PC-3 (cell line): ENCODE results near the gene RPS25. TPM values are rescaled to one million over a fixed set of nuclear protein-coding genes. Genes with fewer than 3 reads are reported as not detected.

ENCODE experiments used
- ATAC-seq: fragments of 200-7000 bp; cut with Tn5 transposase; 2 replicates; pipeline ENCODE4 v1.9.1; 2020; ENCODE audit warnings: mild to moderate bottlenecking, moderate library complexity
- BruUV-seq: library from RNA; stranded (reverse); fragments of 400-500 nt; replicated peaks from 2 replicates; lab custom pipeline; 2021; lab: Mats Ljungman, UMichigan
- CTCF ChIA-PET: fragments of 300-600 bp; sonication (Branson Sonifier 250); formaldehyde crosslinking; loops from one replicate; lab custom pipeline; 2022; ENCODE audit warnings: antibody characterized with exemption; lab: Charles Lee
- POLR2A ChIA-PET: fragments of 300-600 bp; sonication (Branson Sonifier 250); formaldehyde crosslinking; loops from one replicate; lab custom pipeline; 2022; ENCODE audit warnings: antibody characterized with exemption; ENCODE audit not compliant: unreplicated experiment; lab: Charles Lee
- DNase-seq: peaks from one replicate; pipeline ENCODE4 v3.0.0-alpha.2; 2015
- H2AFZ ChIP-seq: fragments of 300-600 bp; sonication (generic); 2 replicates; pipeline ENCODE4 v1.6.0; 2016; ENCODE audit warnings: antibody characterized with exemption, low read length
- H3F3A ChIP-seq: fragments of 300-600 bp; sonication (generic); one replicate; pipeline ENCODE4 v1.6.0; 2017; ENCODE audit warnings: antibody characterized with exemption, low read length, control low read depth, mild to moderate bottlenecking; ENCODE audit not compliant: unreplicated experiment
- H3K27ac ChIP-seq: fragments of 300-600 bp; sonication (generic); 2 replicates; pipeline ENCODE4 v1.5.1; 2016; ENCODE audit warnings: mild to moderate bottlenecking, low read length
- H3K27me3 ChIP-seq: fragments of 300-600 bp; sonication (generic); 2 replicates; pipeline ENCODE4 v1.6.1; 2016; ENCODE audit warnings: low read length, mixed read lengths
- H3K36me3 ChIP-seq: fragments of 300-600 bp; sonication (generic); 2 replicates; pipeline ENCODE4 v1.6.1; 2016; ENCODE audit warnings: low read depth, mixed run types, low read length, mixed read lengths
- H3K4me1 ChIP-seq: fragments of 300-600 bp; sonication (generic); 2 replicates; pipeline ENCODE4 v1.5.1; 2016; ENCODE audit warnings: low read length; ENCODE audit not compliant: insufficient read depth
- H3K4me2 ChIP-seq: fragments of 300-600 bp; sonication (generic); 2 replicates; pipeline ENCODE4 v1.6.0; 2016; ENCODE audit warnings: low read length
- H3K4me3 ChIP-seq: fragments of 300-600 bp; sonication (generic); 2 replicates; pipeline ENCODE4 v1.5.1; 2016; ENCODE audit warnings: mild to moderate bottlenecking, low read length, mixed read lengths
- H3K79me2 ChIP-seq: fragments of 300-600 bp; sonication (generic); 2 replicates; pipeline ENCODE4 v1.6.1; 2017; ENCODE audit warnings: low read length, mixed read lengths
- H3K9ac ChIP-seq: fragments of 300-600 bp; sonication (generic); 2 replicates; pipeline ENCODE4 v1.6.0; 2016; ENCODE audit warnings: mild to moderate bottlenecking, low read length
- H3K9me2 ChIP-seq: fragments of 300-600 bp; sonication (generic); replicated peaks from 2 replicates; pipeline ENCODE4 v1.6.1; 2016; ENCODE audit warnings: mixed run types, low read length, mixed read lengths
- H3K9me3 ChIP-seq: fragments of 300-600 bp; sonication (generic); 2 replicates; pipeline ENCODE4 v1.6.1; 2016; ENCODE audit warnings: low read length, mixed read lengths
- H4K20me1 ChIP-seq: fragments of 300-600 bp; sonication (generic); 2 replicates; pipeline ENCODE4 v1.6.1; 2016; ENCODE audit warnings: low read length, mixed read lengths
- CTCF ChIP-seq: fragments of 300-600 bp; sonication (generic); conservative IDR thresholded peaks from 2 replicates; pipeline ENCODE4 v1.5.1; 2017; ENCODE audit warnings: antibody characterized with exemption, low read depth, mild to moderate bottlenecking, low read length
- EZH2 ChIP-seq: fragments of 300-600 bp; sonication (generic); IDR thresholded peaks from one replicate; pipeline ENCODE4 v1.6.1; 2017; ENCODE audit warnings: antibody characterized with exemption, mild to moderate bottlenecking, low read length; ENCODE audit not compliant: unreplicated experiment
- EZH2phosphoT487 ChIP-seq: fragments of 300-600 bp; sonication (generic); IDR thresholded peaks from 2 replicates; pipeline ENCODE4 v1.6.1; 2018; ENCODE audit warnings: mild to moderate bottlenecking, antibody characterized with exemption, low read length, borderline replicate concordance
- intact Hi-C: fragments of 100-400 bp; cut with micrococcal nuclease; formaldehyde crosslinking; loops from 2 replicates; pipeline ENCODE4 v1.9.0; 2023
- total RNA-seq: library from RNA; depleted of rRNA; stranded (reverse); fragments of >200 nt; gene quantifications from 2 replicates; pipeline ENCODE4 v1.2.3, GENCODE V29; 2014

Gene RPS25
- total RNA-seq, 1 experiment from 2014 or later: 931 TPM

DNA sequence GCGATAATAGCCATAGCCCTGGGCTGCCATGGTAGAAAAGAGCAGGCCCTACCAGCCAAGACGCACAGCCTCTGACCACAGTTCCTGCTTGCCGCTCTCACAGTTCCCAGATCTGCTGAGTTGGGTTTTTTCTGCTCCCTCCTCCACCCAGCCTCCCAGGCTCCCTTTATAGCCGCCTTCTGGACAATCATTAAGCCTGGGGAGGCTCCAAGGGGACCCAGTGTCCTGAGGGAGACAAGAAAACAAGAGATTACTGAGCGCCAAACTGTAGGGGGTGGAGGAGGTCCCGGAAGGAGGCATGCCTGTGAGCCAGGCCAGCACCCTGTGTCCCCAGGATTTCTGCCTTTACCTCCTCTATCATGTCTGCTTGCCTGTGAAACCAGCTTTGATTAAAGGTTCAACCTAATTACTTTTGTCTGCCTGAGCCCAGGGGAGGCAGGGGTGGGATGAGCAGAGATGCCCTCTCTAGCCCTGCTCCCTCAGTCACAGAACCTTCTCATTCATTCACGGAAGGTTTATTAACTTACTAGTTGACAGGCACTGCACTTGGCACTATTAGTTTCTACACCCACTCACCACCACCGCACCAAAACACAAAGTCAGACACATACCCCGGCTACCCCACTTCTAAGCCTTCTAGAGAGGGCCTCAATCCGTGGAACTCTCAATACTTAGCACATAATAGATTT is 11.3 kb upstream of the RPS25 start:
- TSS peak; percentile 55 for BruUV-seq
- ATAC-seq (peak; percentile 2; the same call in 1 of the 2 replicates), DNase-seq (peak; percentile 16)
- Histone ChIP-seq H3K4me3 (peak overlapping the region; percentile 96), H3F3A (no peaks in the 10 kb centered on the region), H3K27ac (no peak overlapping the region), H3K9ac (peak overlapping the region; percentile 91), H3K79me2 (peaks cover 27% of the 10 kb centered on the region), H3K27me3 (no peaks in the 10 kb centered on the region), H4K20me1 (no peaks in the 10 kb centered on the region), H3K36me3 (peaks cover 10% of the 10 kb centered on the region; the same call in 1 of the 2 replicates), H2AFZ (peak overlapping the region; percentile 99), H3K4me2 (peak overlapping the region; percentile 99), H3K9me2 (no peaks in the 10 kb centered on the region), H3K4me1 (peaks cover 16% of the 10 kb centered on the region), H3K9me3 (no peaks in the 10 kb centered on the region)
- intact Hi-C loops: loop anchor here (2.0 kb wide), 1 partner anchor 73 kb away; no protein-coding TSS in a partner anchor
- ChIA-PET CTCF (no interaction called here), POLR2A (interaction anchor here (0.6 kb wide), 1 partner anchor 9 kb away, joined by 4 read pairs; no protein-coding TSS in a partner anchor)
- no peak for TF ChIP-seq EZH2
- no peak for TF ChIP-seq EZH2phosphoT487
- no peak for TF ChIP-seq CTCF

- intact Hi-C loops: no loop called here
- TF ChIP-seq EZH2phosphoT487: no peak
- no peak for TF ChIP-seq EZH2
- H2AFZ ChIP-seq: no peak overlapping the region
- peaks cover under 1% of the 10 kb centered on the region for H3F3A ChIP-seq
- ATAC-seq (no peak), DNase-seq (no peak)
- BruUV-seq: no TSS peak
- no peaks in the 10 kb centered on the region for H3K9me2 ChIP-seq
- peak overlapping the region; percentile 99 for H3K4me2 ChIP-seq
- H3K4me3 ChIP-seq: peak overlapping the region; percentile 96
- no peaks in the 10 kb centered on the region for H3K27me3 ChIP-seq
- H3K9ac ChIP-seq: no peak overlapping the region
- no peak overlapping the region for H3K27ac ChIP-seq
- peaks cover 27% of the 10 kb centered on the region for H3K79me2 ChIP-seq
- POLR2A ChIA-PET: interaction anchor here (0.6 kb wide), 1 partner anchor 9 kb away, joined by 4 read pairs; no protein-coding TSS in a partner anchor
- no peaks in the 10 kb centered on the region for H4K20me1 ChIP-seq
- H3K36me3 ChIP-seq: peaks cover 15% of the 10 kb centered on the region; the same call in 1 of the 2 replicates
- CTCF ChIA-PET: no interaction called here
- H3K9me3 ChIP-seq: no peaks in the 10 kb centered on the region
- peaks cover 16% of the 10 kb centered on the region for H3K4me1 ChIP-seq
These were observed 10.9 kb upstream of the RPS25 start for GRCh38 chr11:119029069-119029339.

- H3K36me3 ChIP-seq: peaks cover 20% of the 10 kb centered on the region
- H3K79me2 ChIP-seq: peaks cover 32% of the 10 kb centered on the region
- H4K20me1 ChIP-seq: no peaks in the 10 kb centered on the region
- ChIA-PET POLR2A (no interaction called here), CTCF (no interaction called here)
- H3K4me3 ChIP-seq: peak overlapping the region; percentile 96; the same call in 1 of the 2 replicates
- H3K4me1 ChIP-seq: peaks cover 16% of the 10 kb centered on the region
- peak overlapping the region; percentile 99 for H3K4me2 ChIP-seq
- H3F3A ChIP-seq: peaks cover 5% of the 10 kb centered on the region
- no peak overlapping the region for H3K27ac ChIP-seq
- no peaks in the 10 kb centered on the region for H3K27me3 ChIP-seq
- DNase-seq (no peak), ATAC-seq (no peak)
- intact Hi-C loops: no loop called here
- H2AFZ ChIP-seq: no peak overlapping the region
- H3K9ac ChIP-seq: no peak overlapping the region
- no peaks in the 10 kb centered on the region for H3K9me3 ChIP-seq
- no peaks in the 10 kb centered on the region for H3K9me2 ChIP-seq
- BruUV-seq: no TSS peak
- no peak for TF ChIP-seq CTCF
- no peak for TF ChIP-seq EZH2
- no peak for TF ChIP-seq EZH2phosphoT487
These were observed 10.4 kb upstream of the RPS25 start for GRCh38 chr11:119028346-119029068.
